ENCODE results near the gene PDP2. TPM values are rescaled to one million over a fixed set of nuclear protein-coding genes. Genes with fewer than 3 reads are reported as not detected.

The PDP2 gene
- total RNA-seq, 2 donors from 2014 or later, result 4.8 to 6.2 TPM

- H3K9me3 ChIP-seq, result no peaks in the 10 kb centered on the region
- H3K27ac ChIP-seq, result no peak overlapping the region
- DNase-seq (ENCODE audit: low spot score) (no peak), ATAC-seq (ENCODE audit: insufficient number of reproducible peaks, low FRiP score, low read depth) (no peak)
- no peaks in the 10 kb centered on the region for H3K27me3 ChIP-seq (replicated peaks; ENCODE audit: insufficient read depth)
- no peaks in the 10 kb centered on the region for H3K36me3 ChIP-seq
- H3K4me3 ChIP-seq, result no peak overlapping the region
- peaks cover 5 to 14% of the 10 kb centered on the region in 2 donors for H3K4me1 ChIP-seq (ENCODE audit: control insufficient read depth in 1 of 2, low read depth in 2 of 2)
- TF ChIP-seq CTCF (IDR thresholded peaks at IDR 0.05), result no peak
Observed at GRCh38 chr16:66871840-66872239, 8.5 kb upstream of the PDP2 start.

GRCh38 chr16:66872559-66872942 lies 7.8 kb upstream of the PDP2 start:
- peaks cover 5 to 14% of the 10 kb centered on the region in 2 donors for H3K4me1 ChIP-seq (ENCODE audit: control insufficient read depth in 1 of 2, low read depth in 2 of 2)
- no peaks in the 10 kb centered on the region for H3K9me3 ChIP-seq
- DNase-seq (ENCODE audit: low spot score) (no peak), ATAC-seq (ENCODE audit: insufficient number of reproducible peaks, low FRiP score, low read depth) (no peak)
- H3K36me3 ChIP-seq, result no peaks in the 10 kb centered on the region
- peak overlapping the region in 1 of 2 donors; percentile 61 for H3K27ac ChIP-seq
- TF ChIP-seq CTCF (IDR thresholded peaks at IDR 0.05), result no peak
- no peaks in the 10 kb centered on the region for H3K27me3 ChIP-seq (replicated peaks; ENCODE audit: insufficient read depth)
- H3K4me3 ChIP-seq, result peak overlapping the region; percentile 66

- Histone ChIP-seq H3K4me3 (peak overlapping the region; percentile 66), H3K36me3 (no peaks in the 10 kb centered on the region), H3K27me3 (replicated peaks; ENCODE audit: insufficient read depth) (no peaks in the 10 kb centered on the region), H3K4me1 (ENCODE audit: control insufficient read depth in 1 of 2, low read depth in 2 of 2) (peaks cover 5 to 14% of the 10 kb centered on the region in 2 donors), H3K9me3 (no peaks in the 10 kb centered on the region), H3K27ac (peak overlapping the region; percentile 46 to 61)
- DNase-seq (ENCODE audit: low spot score) (peak; percentile 72), ATAC-seq (ENCODE audit: insufficient number of reproducible peaks, low FRiP score, low read depth) (peak; percentile 75)
- peak; percentile 89 for TF ChIP-seq CTCF (IDR thresholded peaks at IDR 0.05)
Observed at GRCh38 chr16:66872943-66873684, 7.2 kb upstream of the PDP2 start.

GRCh38 chr16:66873685-66874055 lies 6.6 kb upstream of the PDP2 start:
- H3K27ac ChIP-seq, result peak overlapping the region; percentile 61 to 63
- no peak overlapping the region for H3K4me3 ChIP-seq
- H3K27me3 ChIP-seq (replicated peaks; ENCODE audit: insufficient read depth), result no peaks in the 10 kb centered on the region
- no peak for TF ChIP-seq CTCF (IDR thresholded peaks at IDR 0.05)
- no peaks in the 10 kb centered on the region for H3K9me3 ChIP-seq
- no peaks in the 10 kb centered on the region for H3K36me3 ChIP-seq
- DNase-seq (ENCODE audit: low spot score) (no peak), ATAC-seq (ENCODE audit: insufficient number of reproducible peaks, low FRiP score, low read depth) (no peak)
- peaks cover 5 to 14% of the 10 kb centered on the region in 2 donors for H3K4me1 ChIP-seq (ENCODE audit: control insufficient read depth in 1 of 2, low read depth in 2 of 2)

DNA sequence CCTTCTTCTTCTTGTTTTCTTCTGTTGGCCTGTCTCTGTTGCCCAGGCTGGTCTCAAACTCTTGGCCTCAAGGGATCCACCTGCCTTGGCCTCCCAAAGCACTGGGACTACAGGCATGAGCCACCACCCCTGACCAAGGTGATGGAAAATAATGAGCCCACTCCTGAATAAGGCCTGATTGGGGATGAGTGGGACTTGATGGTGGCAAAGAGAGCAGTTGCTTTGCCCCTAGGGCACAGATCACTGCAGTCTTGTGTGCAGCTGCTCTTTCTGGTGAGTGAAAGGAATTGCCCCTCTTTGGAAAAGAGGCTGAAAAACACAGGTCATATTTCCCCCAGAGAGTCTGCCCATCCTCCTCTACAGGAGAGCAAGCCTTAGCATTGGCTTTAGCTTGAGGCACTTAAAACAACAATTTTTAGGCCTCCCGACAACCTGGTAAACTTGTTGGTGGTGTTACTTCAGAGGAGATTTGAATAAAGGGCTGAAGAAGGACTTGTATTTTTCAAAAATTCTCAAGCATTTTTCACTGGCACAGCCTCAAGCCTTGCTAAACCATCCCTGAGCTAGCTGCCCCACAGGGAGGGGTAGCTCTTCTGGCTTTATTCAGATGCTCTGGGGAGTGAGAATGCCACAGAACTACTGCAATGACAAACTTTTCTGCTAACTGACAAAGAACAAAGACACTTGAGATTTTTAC lies 6.1 kb upstream of the PDP2 start:
- Histone ChIP-seq H3K27me3 (replicated peaks; ENCODE audit: insufficient read depth) (no peaks in the 10 kb centered on the region), H3K36me3 (no peaks in the 10 kb centered on the region), H3K4me3 (no peak overlapping the region), H3K9me3 (no peaks in the 10 kb centered on the region), H3K4me1 (ENCODE audit: control insufficient read depth in 1 of 2, low read depth in 2 of 2) (peaks cover 5 to 14% of the 10 kb centered on the region in 2 donors), H3K27ac (peak overlapping the region; percentile 51 to 63)
- ATAC-seq (ENCODE audit: insufficient number of reproducible peaks, low FRiP score, low read depth), result no peak
- no peak for TF ChIP-seq CTCF (IDR thresholded peaks at IDR 0.05)
- DNase-seq (ENCODE audit: low spot score), result no peak

All from thoracic aorta (tissue), 2 donors.